ENCODE measurements around the gene SIAE.

DNA sequence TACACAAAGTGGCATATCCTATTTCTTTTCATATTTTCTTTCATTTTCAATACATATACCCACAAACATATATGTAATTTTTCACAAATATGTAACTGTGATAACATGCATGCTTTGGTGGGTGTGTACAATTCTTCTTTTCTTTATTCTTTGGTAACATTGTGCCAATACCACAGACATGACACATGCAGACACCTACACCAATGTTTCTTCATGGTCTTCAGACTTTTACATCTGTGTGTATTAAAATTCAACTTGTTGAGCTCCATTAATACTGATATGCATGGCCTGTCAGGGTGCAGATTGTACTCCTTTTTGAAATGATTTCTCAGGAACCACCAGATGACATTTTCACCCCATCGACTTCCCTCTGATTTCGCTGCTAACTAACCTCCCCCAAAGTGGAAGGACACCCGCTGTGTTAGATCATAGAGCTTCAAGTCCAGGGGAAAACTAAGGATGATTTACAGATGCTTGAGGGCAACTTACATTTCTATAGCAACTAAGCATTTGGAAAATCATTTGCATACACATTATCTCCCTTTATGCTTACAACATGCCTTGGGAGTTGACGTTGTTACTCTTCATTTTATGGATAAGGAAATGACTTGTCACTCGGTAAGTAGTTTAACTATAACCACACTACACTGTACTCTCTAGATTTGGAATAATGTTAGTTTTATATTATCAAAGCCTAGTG lies 72.8 kb downstream of the SIAE start:
- TF ChIP-seq, protein P1, sequence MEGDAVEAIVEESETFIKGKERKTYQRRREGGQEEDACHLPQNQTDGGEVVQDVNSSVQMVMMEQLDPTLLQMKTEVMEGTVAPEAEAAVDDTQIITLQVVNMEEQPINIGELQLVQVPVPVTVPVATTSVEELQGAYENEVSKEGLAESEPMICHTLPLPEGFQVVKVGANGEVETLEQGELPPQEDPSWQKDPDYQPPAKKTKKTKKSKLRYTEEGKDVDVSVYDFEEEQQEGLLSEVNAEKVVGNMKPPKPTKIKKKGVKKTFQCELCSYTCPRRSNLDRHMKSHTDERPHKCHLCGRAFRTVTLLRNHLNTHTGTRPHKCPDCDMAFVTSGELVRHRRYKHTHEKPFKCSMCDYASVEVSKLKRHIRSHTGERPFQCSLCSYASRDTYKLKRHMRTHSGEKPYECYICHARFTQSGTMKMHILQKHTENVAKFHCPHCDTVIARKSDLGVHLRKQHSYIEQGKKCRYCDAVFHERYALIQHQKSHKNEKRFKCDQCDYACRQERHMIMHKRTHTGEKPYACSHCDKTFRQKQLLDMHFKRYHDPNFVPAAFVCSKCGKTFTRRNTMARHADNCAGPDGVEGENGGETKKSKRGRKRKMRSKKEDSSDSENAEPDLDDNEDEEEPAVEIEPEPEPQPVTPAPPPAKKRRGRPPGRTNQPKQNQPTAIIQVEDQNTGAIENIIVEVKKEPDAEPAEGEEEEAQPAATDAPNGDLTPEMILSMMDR (IDR thresholded peaks at IDR 0.05; ENCODE audit: poor library complexity), result no peak
- TF ChIP-seq EZH2 (IDR thresholded peaks at IDR 0.05; ENCODE audit: borderline replicate concordance), result no peak

Measured in hepatocyte (in vitro differentiated cells).